Keratinocyte (primary cell): ENCODE results near the gene COL8A2. TPM values are rescaled to one million over a fixed set of nuclear protein-coding genes. Genes with fewer than 3 reads are reported as not detected.

Experiments used
- DNase-seq: peaks from one replicate; pipeline ENCODE4 v3.0.0-alpha.2; 2011; ENCODE audit warnings: low read depth, missing footprints, low spot score
- FAIRE-seq: peaks from 2 replicates; lab custom pipeline; 2011; peaks lifted over from hg19 to GRCh38; lab: Jason Lieb, UNC
- H2AFZ ChIP-seq: 2 replicates; pipeline ENCODE4 v1.6.0; 2012; ENCODE audit warnings: low read length, control low read depth, inconsistent platforms; ENCODE audit not compliant: control insufficient read depth
- H3K27ac ChIP-seq: 2 replicates; pipeline ENCODE4 v1.5.1; 2011; ENCODE audit warnings: low read length; ENCODE audit not compliant: control insufficient read depth, insufficient read depth
- H3K27me3 ChIP-seq: 3 replicates; pipeline ENCODE4 v1.6.0; 2011; ENCODE audit warnings: low read length; ENCODE audit not compliant: control insufficient read depth, insufficient read depth; ENCODE audit errors: extremely low read depth
- H3K36me3 ChIP-seq, 2 experiments: 2 replicates in 1 of 2; 3 replicates in 1 of 2; pipeline ENCODE4 v1.5.1; 2011; ENCODE audit warnings: low read length in 2 of 2, mild to moderate bottlenecking in 1 of 2; ENCODE audit not compliant: control insufficient read depth in 2 of 2, insufficient read depth in 2 of 2; ENCODE audit errors: extremely low read depth in 1 of 2
- H3K4me1 ChIP-seq: 3 replicates; pipeline ENCODE4 v1.5.1; 2011; ENCODE audit warnings: low read length; ENCODE audit not compliant: control insufficient read depth, insufficient read depth; ENCODE audit errors: extremely low read depth
- H3K4me2 ChIP-seq: 3 replicates; pipeline ENCODE4 v1.6.0; 2011; ENCODE audit warnings: low read depth, low read length; ENCODE audit not compliant: control insufficient read depth, insufficient read depth; ENCODE audit errors: extremely low read depth
- H3K4me3 ChIP-seq, 3 experiments: fragments of 200-600 bp in 1 of 3; sonication (generic) in 1 of 3; 2 replicates in 2 of 3; 3 replicates in 1 of 3; pipeline ENCODE4 v1.5.1; 2011 to 2016; ENCODE audit warnings: low read length in 3 of 3, mild to moderate bottlenecking in 3 of 3, control low read depth in 2 of 3, inconsistent platforms in 1 of 3, low read depth in 1 of 3, mixed read lengths in 1 of 3, mixed run types in 1 of 3, moderate library complexity in 1 of 3; ENCODE audit not compliant: control insufficient read depth in 2 of 3, insufficient read depth in 2 of 3; ENCODE audit errors: extremely low read depth in 1 of 3
- H3K79me2 ChIP-seq: 2 replicates; pipeline ENCODE4 v1.6.0; 2012; ENCODE audit warnings: low read length; ENCODE audit not compliant: control insufficient read depth, insufficient read depth
- H3K9ac ChIP-seq: 3 replicates; pipeline ENCODE4 v1.6.0; 2011; ENCODE audit warnings: low read length; ENCODE audit not compliant: control insufficient read depth, insufficient read depth; ENCODE audit errors: extremely low read depth
- H3K9me1 ChIP-seq: 3 replicates; pipeline ENCODE4 v1.6.0; 2011; ENCODE audit warnings: low read length; ENCODE audit not compliant: control insufficient read depth, insufficient read depth; ENCODE audit errors: extremely low read depth
- H3K9me3 ChIP-seq: 2 replicates; pipeline ENCODE4 v1.5.1; 2012; ENCODE audit warnings: low read depth, low read length; ENCODE audit not compliant: control insufficient read depth
- H4K20me1 ChIP-seq: 3 replicates; pipeline ENCODE4 v1.6.0; 2011; ENCODE audit warnings: low read length; ENCODE audit not compliant: control insufficient read depth, insufficient read depth; ENCODE audit errors: extremely low read depth
- CTCF ChIP-seq, 3 experiments: IDR thresholded peaks in 1 of 3; conservative IDR thresholded peaks in 1 of 3; optimal IDR thresholded peaks in 1 of 3; 2 replicates in 2 of 3; 3 replicates in 1 of 3; pipeline versions ENCODE3 to v1.5.1; 2011; ENCODE audit warnings: low read length in 3 of 3, mild to moderate bottlenecking in 3 of 3, moderate library complexity in 2 of 3, control low read depth in 1 of 3, inconsistent platforms in 1 of 3; ENCODE audit not compliant: insufficient read depth in 2 of 3; ENCODE audit errors: extremely low read depth in 1 of 3
- EZH2 ChIP-seq: IDR thresholded peaks from one replicate; pipeline ENCODE4 v1.6.1; 2012; ENCODE audit warnings: inconsistent platforms, mild to moderate bottlenecking, low read length, moderate library complexity
- dilution Hi-C: fragments of 300-500 bp; cut with MboI; formaldehyde crosslinking; loops from one replicate; pipeline ENCODE4 v1.7.0; 2020; ENCODE audit warnings: low sequenced_read_pairs; ENCODE audit not compliant: extremely low pct_ligation_motif_present
- polyA plus RNA-seq, 5 experiments: library from polyadenylated mRNA; depleted of rRNA in 3 of 5; stranded (reverse) in 3 of 5; stranded (forward) in 1 of 5; unstranded in 1 of 5; fragments of >200 nt; gene quantifications; 1 replicate in 1 of 5; 2 replicates in 3 of 5; 3 replicates in 1 of 5; pipeline versions ENCODE4 v1.2.1 to v1.2.3, GENCODE V29; 2011 to 2012; ENCODE audit warnings: missing spikeins in 2 of 5, low read depth in 1 of 5, low replicate concordance in 1 of 5

The COL8A2 gene
- polyA plus RNA-seq, 1 donor (not counting 4 experiments of a cell fraction or from before 2014, with no cell fraction given), result 0.09 TPM

GRCh38 chr1:36128905-36129206, 3.8 kb upstream of the COL8A2 start:
- Histone ChIP-seq H3K9me3 (no peaks in the 10 kb centered on the region), H3K27me3 (peaks cover 17% of the 10 kb centered on the region), H3K4me2 (no peak overlapping the region), H2AFZ (no peak overlapping the region), H3K27ac (no peak overlapping the region), H3K9me1 (no peaks in the 10 kb centered on the region), H3K79me2 (no peaks in the 10 kb centered on the region), H3K9ac (no peak overlapping the region), H4K20me1 (no peaks in the 10 kb centered on the region), H3K4me3 (no peak overlapping the region), H3K4me1 (peaks cover 17% of the 10 kb centered on the region), H3K36me3 (no peaks in the 10 kb centered on the region)
- TF ChIP-seq CTCF (optimal IDR thresholded peaks at IDR 0.05 in 1 of 3, IDR thresholded peaks at IDR 0.05 in 1 of 3, conservative IDR thresholded peaks at IDR 0.05 in 1 of 3; ENCODE audit: extremely low read depth in 1 of 3, insufficient read depth in 2 of 3, low read length in 3 of 3) (no peak), EZH2 (no peak)
- DNase-seq (no peak), FAIRE-seq (no peak)
- dilution Hi-C loops, result no loop called here

GRCh38 chr1:36128126-36128904, 3.3 kb upstream of the COL8A2 start:
- DNase-seq (no peak), FAIRE-seq (no peak)
- dilution Hi-C loops, result no loop called here
- Histone ChIP-seq H3K79me2 (no peaks in the 10 kb centered on the region), H3K27me3 (peaks cover 23% of the 10 kb centered on the region), H3K9me1 (no peaks in the 10 kb centered on the region), H3K4me2 (no peak overlapping the region), H2AFZ (no peak overlapping the region), H3K36me3 (no peaks in the 10 kb centered on the region), H4K20me1 (no peaks in the 10 kb centered on the region), H3K9me3 (no peaks in the 10 kb centered on the region), H3K9ac (no peak overlapping the region), H3K27ac (no peak overlapping the region), H3K4me3 (no peak overlapping the region), H3K4me1 (peaks cover 11% of the 10 kb centered on the region)
- TF ChIP-seq EZH2, result no peak
- TF ChIP-seq CTCF (optimal IDR thresholded peaks at IDR 0.05 in 1 of 3, IDR thresholded peaks at IDR 0.05 in 1 of 3, conservative IDR thresholded peaks at IDR 0.05 in 1 of 3; ENCODE audit: extremely low read depth in 1 of 3, insufficient read depth in 2 of 3, low read length in 3 of 3), result no peak
